NCI-H345 treated with DMSO at 0.1 percent for 48 hours (cell line): Measurements from ENCODE around the gene TBC1D9.
A peak's percentile ranks its signal among the peaks of the same experiment; 100 is the strongest.

Experiments used
- DNase-seq: peaks from one replicate; lab custom pipeline; 2025; ENCODE audit not compliant: unreplicated experiment; lab: John Stamatoyannopoulos, UW

Gene TBC1D9

DNA sequence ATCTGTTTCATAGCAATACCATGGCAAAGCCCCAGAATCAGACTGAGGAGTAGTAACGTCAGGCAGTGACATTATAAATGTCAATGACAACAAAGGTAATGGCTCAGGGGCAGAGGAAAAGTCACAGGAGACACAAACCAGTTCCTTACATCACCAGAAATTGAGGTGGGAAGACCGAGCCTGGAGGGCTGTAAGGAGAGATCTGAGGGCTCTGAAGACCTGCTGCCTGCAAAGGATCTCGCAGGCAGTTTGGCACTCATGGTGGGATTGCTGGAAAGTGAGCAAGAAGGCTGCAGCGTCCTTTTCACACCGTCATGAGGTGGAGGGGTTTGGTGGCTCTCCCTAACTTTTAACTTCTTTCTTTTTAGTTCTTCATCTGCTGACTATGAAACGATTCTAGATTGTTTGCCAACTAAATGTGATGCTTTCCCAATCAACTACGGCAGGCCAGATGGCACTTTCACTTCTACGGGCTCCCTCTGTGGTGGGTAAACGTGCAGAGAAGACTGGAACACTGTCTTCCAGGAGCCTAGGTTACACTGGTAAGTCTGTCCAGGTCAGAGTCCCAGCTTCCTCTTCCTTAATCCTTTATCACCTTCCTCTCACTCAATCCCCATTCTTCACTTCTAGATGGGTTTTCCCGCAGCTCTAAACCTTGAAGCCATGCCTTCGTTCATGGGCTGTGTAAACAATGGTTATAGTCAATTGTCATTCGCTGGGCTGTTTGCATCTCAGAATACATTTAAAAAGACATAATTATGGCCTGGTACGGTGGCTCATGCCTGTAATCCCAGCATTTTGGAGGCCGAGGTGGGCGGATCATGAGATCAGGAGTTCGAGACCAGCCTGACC, 58.2 kb downstream of the TBC1D9 start:
- no peak for DNase-seq

DNA sequence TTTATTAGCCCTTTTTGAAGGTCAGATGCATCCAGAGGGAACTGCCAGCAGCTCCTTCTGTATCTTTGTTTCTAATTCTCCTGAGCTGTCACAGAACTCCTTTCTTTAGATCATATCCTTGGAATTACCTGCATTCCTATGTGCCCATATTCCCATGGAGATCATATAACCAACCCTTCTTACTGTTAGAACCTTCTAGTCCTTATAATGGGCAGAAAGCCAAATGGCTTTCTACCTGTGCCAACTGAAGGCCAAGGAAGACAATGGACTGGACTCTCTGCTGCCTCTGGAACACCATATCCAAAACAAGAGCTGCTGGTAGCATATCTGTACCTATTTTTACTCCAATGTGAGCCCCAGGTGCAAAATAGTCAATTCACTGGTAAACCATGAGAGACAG, 60.7 kb downstream of the TBC1D9 start:
- no peak for DNase-seq

- no peak for DNase-seq
These were observed 62.6 kb downstream of the TBC1D9 start for GRCh38 chr4:140693562-140693961.

GRCh38 chr4:140691369-140691768, 64.8 kb downstream of the TBC1D9 start:
- no peak for DNase-seq

GRCh38 chr4:140690093-140690492, 66.1 kb downstream of the TBC1D9 start:
- DNase-seq, result no peak

DNA sequence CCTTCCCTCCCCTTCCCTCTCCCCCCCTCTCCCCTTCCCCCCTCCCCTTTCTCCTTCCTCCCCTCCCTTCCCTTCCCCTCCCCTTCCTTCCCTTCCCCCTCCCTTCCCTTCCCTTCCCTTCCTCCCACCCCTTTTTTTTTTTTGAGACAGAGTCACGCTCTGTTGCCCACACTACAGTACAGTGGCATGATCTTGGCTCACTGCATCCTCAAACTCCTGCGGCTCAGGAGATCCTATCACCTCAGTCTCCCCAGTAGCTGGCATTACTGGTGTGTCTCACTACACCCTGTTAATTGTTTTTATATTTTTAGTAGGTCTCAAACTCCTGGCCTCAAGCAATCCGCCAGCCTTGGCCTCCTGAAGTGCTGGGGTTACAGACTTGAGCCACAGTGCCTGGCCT, 66.6 kb downstream of the TBC1D9 start:
- no peak for DNase-seq

- DNase-seq, result no peak
These were observed 67.2 kb downstream of the TBC1D9 start for GRCh38 chr4:140688711-140689598.

DNA sequence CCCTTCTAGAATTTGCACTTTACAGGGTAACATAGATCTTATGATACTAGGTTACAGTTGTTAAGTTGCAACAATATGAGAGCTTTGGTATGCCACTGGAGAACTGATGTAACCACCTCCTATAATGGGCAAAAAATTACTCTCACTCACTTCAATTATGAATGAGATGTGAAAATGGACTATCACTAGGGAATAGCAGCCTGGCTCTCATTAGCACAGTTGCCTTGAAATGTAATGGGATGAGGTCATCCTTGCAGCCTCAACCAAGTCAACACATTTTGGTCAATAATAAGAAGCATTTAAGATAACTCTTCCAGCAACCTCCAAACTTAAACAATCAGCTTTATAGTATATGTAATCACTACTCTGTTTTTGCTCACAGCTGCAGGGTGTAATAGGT, 69.4 kb downstream of the TBC1D9 start:
- no peak for DNase-seq

- no peak for DNase-seq
These were observed 71.9 kb downstream of the TBC1D9 start for GRCh38 chr4:140684314-140684713.

- no peak for DNase-seq
These were observed 75.0 kb downstream of the TBC1D9 start for GRCh38 chr4:140681201-140681600.

DNA sequence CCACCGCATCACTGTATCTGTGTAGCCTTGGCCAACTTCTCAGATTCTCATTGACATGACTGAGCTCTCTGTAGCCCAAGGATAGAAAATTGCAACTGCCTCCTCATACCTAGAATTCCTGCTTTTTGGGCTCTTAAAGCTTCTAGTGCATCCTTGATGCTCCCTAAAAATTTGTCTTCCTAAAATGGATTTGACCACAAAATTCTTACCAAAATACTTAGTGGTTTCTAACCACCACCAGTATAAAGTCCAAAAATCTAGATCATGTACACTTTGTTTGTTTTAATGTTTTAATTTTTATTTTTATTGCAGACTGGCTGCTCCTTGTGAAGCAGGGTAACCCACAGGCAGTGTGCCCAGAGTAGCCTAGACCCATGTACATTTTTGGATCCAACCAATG, 75.5 kb downstream of the TBC1D9 start:
- no peak for DNase-seq

- no peak for DNase-seq
These were observed 76.6 kb downstream of the TBC1D9 start for GRCh38 chr4:140679576-140679975.

DNA sequence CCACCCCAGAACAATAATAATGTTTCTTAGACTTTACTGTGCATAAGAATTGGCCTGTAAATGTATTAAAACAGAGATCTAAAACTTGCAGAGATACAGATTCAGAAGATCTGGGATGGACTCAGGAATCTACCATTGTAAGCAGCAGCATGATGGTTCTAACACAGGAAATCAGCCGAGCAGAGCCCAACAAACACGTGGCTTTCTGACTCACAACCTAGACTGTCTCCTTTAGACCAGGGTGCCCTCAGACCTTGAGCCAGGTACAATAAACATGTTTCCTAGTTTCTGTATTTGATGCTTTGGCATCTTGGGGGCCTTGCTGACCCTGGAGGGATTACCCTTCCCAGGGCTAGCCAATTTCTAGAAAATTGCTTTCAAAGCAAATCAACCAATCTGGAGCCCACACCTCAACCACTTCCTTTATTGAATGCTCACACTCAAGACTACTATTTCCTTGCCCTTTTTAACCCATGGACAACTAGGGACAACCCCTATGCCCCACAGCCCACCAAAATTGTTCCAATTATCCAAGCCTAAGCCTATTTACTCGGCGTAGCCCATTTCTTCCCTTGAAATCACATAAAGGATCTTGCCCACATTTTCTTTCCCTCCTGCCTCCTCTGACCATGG, 80.5 kb downstream of the TBC1D9 start:
- DNase-seq, result no peak

DNA sequence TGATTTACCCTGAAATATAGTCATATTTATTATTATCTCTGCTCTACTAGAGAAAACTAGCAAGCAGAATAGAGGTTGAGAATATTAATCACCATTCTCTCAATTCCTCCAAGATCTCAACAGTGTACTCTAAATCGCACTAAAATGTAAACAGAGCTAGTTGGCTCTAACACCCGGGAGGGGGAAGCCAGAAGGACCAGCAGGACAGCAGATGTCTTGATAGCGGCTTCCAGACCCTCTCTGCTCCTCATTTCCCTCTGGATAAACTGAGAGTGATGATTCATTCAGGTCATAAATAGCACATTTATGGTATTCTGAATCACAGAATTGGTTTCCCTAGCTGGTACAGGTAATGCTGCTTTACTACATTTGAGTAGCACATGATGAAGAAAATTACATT, 82.5 kb downstream of the TBC1D9 start:
- no peak for DNase-seq

GRCh38 chr4:140672416-140672815, 83.8 kb downstream of the TBC1D9 start:
- DNase-seq, result no peak

- DNase-seq, result no peak
These were observed 88.1 kb downstream of the TBC1D9 start for GRCh38 chr4:140668111-140668510.

- DNase-seq, result peak; percentile 23
These were observed 89.1 kb downstream of the TBC1D9 start for GRCh38 chr4:140666889-140667614.

- no peak for DNase-seq
These were observed 93.9 kb downstream of the TBC1D9 start for GRCh38 chr4:140662082-140662869.

DNA sequence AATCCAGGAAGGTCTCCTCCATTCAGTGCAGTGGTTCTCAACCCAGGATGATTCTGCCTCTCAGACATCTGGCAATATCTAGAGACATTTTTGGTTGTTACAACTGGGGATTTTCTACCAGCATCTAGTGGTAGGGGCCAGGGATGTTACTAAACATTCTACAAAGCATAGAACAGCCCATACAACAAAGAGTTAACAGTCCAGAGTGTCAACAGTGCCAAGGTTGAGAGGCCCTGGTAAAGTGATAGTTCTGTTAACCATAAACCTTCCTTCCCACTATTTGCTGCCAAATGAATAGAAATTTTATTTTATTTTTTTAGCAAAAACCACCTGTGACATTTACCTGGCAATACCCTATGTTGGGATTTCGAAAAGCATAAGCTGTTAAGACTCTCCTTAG, 94.6 kb downstream of the TBC1D9 start:
- no peak for DNase-seq
